Inferior parietal cortex (tissue), 1 donor: ENCODE results near the gene SEC61B.
"Not testable (repeated sequence)": the region's sequence is repeated elsewhere in the genome, so short reads cannot be mapped to it uniquely, and the experiment has no call there.

Source experiments
- DNase-seq: peaks from one replicate; pipeline ENCODE4 v3.0.0-alpha.2; 2016; ENCODE audit errors: extremely low spot score

Gene SEC61B

GRCh38 chr9:99190597-99191283 is 31.3 kb upstream of the SEC61B start:
- DNase-seq: no peak

- no peak for DNase-seq
Observed at GRCh38 chr9:99192786-99193465, 29.2 kb upstream of the SEC61B start.

GRCh38 chr9:99193466-99193821 is 28.6 kb upstream of the SEC61B start:
- no peak for DNase-seq

- DNase-seq: not testable (repeated sequence)
Observed at GRCh38 chr9:99196484-99196883, 25.6 kb upstream of the SEC61B start.

GRCh38 chr9:99197124-99197630 is 24.9 kb upstream of the SEC61B start:
- DNase-seq: no peak

GRCh38 chr9:99197987-99198386 is 24.1 kb upstream of the SEC61B start:
- no peak for DNase-seq

GRCh38 chr9:99199938-99200539 is 22.0 kb upstream of the SEC61B start:
- no peak for DNase-seq

GRCh38 chr9:99201603-99202002 is 20.5 kb upstream of the SEC61B start:
- no peak for DNase-seq

GRCh38 chr9:99210572-99210971 is 11.5 kb upstream of the SEC61B start:
- DNase-seq: no peak

- DNase-seq: no peak
Observed at GRCh38 chr9:99211746-99212145, 10.3 kb upstream of the SEC61B start.

- no peak for DNase-seq
Observed at GRCh38 chr9:99213197-99213596, 8.9 kb upstream of the SEC61B start.

- DNase-seq: no peak
Observed at GRCh38 chr9:99216073-99216472, 6.0 kb upstream of the SEC61B start.

GRCh38 chr9:99220011-99220410 is 2.1 kb upstream of the SEC61B start:
- DNase-seq: no peak

- no peak for DNase-seq
Observed at GRCh38 chr9:99221266-99221620, 839 bp upstream of the SEC61B start.

- no peak for DNase-seq
Observed at GRCh38 chr9:99222416-99223270, 561 bp downstream of the SEC61B start.

- DNase-seq: no peak
Observed at GRCh38 chr9:99224445-99224844, 2.4 kb downstream of the SEC61B start.

- no peak for DNase-seq
Observed at GRCh38 chr9:99226054-99226453, 4.0 kb downstream of the SEC61B start.

GRCh38 chr9:99230206-99230605 is 8.1 kb downstream of the SEC61B start:
- no peak for DNase-seq

GRCh38 chr9:99231711-99232110 is 9.6 kb downstream of the SEC61B start:
- DNase-seq: no peak

- DNase-seq: no peak
Observed at GRCh38 chr9:99234618-99235017, 12.5 kb downstream of the SEC61B start.

GRCh38 chr9:99235069-99235468 is 13.0 kb downstream of the SEC61B start:
- DNase-seq: no peak
